ENCODE results near the gene GCDH.

GCDH gene

GRCh38 chr19:12947702-12948611 lies 57.0 kb downstream of the GCDH start:
- H3K9me3 ChIP-seq (ENCODE audit: control insufficient read depth in 1 of 2, low read length in 2 of 2): no peaks in the 10 kb centered on the region
- no peak overlapping the region for H3K4me3 ChIP-seq (ENCODE audit: low read depth in 1 of 2, low read length in 2 of 2)
- H3K4me1 ChIP-seq (ENCODE audit: control insufficient read depth in 1 of 2, insufficient read depth in 2 of 2, low read length in 2 of 2): peaks cover 6 to 34% of the 10 kb centered on the region in 2 donors
- H3K27ac ChIP-seq (ENCODE audit: low read length): no peak overlapping the region
- H3K36me3 ChIP-seq (ENCODE audit: control insufficient read depth in 1 of 2, insufficient read depth in 2 of 2, low read length in 2 of 2): peaks cover 36 to 68% of the 10 kb centered on the region in 2 donors
- no peaks in the 10 kb centered on the region for H3K27me3 ChIP-seq (ENCODE audit: low read depth, low read length)

GRCh38 chr19:12948612-12949362 lies 57.8 kb downstream of the GCDH start:
- Histone ChIP-seq H3K27ac (ENCODE audit: low read length) (no peak overlapping the region), H3K27me3 (ENCODE audit: low read depth, low read length) (no peaks in the 10 kb centered on the region), H3K4me3 (ENCODE audit: low read depth in 1 of 2, low read length in 2 of 2) (no peak overlapping the region), H3K36me3 (ENCODE audit: control insufficient read depth in 1 of 2, insufficient read depth in 2 of 2, low read length in 2 of 2) (peaks cover 29 to 67% of the 10 kb centered on the region in 2 donors), H3K4me1 (ENCODE audit: control insufficient read depth in 1 of 2, insufficient read depth in 2 of 2, low read length in 2 of 2) (peaks cover 6 to 33% of the 10 kb centered on the region in 2 donors), H3K9me3 (ENCODE audit: control insufficient read depth in 1 of 2, low read length in 2 of 2) (no peaks in the 10 kb centered on the region)
